HG03521 (cell line): ENCODE results near the gene DACH1.
"Not testable (repeated sequence)": the region's sequence is repeated elsewhere in the genome, so short reads cannot be mapped to it uniquely, and the experiment has no call there.

ENCODE experiments used
- ATAC-seq: cut with Tn5 transposase; IDR thresholded peaks from one replicate; pipeline ENCODE4 v1.9.1; 2021; ENCODE audit warnings: mild to moderate bottlenecking, moderate library complexity; ENCODE audit not compliant: unreplicated experiment

DACH1 gene

DNA sequence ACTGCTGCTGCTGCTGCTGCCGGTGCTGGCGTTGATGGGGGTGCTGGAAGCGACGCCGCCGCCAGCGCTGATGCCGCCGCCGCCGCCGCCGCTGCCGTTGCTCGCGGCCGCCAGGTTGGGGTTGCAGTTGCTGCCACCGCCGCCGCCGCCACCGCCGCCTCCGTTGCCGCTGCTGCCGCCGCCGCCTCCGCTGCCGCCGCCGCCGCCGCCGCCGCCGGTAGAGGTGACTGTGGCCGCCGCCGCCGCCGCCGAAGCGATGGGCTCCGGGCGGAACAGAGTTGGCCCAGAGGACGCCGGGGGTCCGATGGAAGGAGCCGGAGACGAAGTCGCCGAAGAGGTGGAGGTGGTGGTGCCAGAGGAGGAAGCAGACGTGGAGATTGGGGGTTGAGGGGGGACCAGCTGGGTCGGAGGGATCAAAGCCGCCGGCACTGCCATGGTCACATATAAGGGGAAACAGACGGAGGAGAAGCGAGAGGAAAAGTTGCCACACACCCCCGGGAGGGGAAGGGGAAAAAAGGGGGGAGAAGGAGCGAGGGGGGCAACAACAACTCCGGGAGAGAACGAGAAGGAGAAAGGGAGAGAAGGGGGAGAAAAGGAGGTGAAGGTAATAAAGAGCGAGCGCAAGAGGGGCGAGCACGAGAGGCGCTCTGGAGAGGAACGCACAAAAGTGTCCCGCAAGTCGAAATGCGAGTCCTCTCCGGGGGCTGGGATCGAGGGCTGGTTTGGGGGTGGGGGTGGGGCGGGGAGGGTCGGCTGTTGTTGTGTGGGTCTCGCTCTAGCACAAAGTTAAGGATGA, 471 bp downstream of the DACH1 start:
- peak; percentile 40 for ATAC-seq

DNA sequence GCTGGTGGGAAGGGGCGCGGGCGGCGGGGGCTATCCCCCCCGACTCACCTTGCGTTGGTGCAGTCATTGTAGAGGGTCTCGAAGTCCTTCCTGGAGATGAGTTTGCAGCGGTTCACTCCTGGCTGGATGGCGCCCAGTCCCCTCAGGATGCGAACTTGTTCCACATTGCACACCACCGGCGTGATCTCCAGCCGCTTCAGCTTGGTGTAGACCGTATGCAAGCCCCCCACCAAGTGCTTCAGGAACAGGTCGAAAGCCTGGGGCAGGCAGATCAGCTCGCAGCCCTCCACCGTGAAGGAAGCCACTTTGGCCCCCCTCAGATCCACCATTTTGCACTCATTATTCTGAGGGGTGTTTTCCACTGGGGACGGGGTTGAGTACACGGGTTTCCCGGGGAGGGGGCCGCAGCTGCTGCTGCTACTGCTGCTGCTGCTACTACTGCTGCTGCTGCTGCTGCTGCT, 1.1 kb downstream of the DACH1 start:
- no peak for ATAC-seq

DNA sequence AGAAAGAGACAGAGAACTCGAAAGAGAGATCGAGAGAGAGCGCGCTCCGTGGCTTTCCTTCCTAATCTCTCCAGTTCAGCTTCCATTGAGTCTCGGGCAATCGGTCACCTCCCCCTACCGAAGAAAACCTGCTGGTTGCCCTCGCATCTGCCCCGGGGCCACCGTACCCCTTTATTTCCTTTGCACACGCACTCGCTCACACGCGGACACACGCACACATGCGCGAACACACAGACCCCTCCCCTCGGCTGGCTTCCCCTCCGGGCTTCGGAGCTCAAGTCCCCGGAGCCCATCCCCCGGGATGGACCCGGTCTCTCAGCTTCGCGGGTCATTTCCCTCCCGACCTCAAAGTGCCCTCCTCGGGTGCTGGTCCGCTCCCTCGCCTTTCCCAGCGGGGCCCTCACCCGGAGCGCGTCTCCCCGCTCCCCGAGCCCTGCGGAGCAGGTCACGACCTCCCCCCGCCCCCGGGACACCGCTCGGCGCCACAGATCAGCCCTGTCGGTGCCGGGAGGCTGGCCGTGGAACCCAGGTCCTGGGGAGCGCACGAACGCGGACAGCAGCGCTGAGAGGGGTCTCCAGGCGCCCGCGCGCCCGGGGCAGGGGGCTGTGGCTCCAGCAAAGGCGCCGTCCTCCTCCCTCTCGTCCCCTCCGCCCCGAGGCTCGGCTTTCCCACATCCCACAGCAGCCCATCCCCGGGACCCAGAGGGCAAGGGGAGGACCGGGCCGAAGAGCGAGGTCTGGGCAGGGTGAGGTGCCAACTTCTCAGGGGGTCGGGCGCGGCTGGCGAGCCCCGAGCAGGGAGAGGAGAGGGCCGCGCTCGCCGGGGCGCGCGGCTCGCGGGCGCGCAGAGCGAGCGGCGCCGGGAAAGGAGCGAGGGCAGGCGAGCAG, 1.8 kb downstream of the DACH1 start:
- ATAC-seq: no peak

DNA sequence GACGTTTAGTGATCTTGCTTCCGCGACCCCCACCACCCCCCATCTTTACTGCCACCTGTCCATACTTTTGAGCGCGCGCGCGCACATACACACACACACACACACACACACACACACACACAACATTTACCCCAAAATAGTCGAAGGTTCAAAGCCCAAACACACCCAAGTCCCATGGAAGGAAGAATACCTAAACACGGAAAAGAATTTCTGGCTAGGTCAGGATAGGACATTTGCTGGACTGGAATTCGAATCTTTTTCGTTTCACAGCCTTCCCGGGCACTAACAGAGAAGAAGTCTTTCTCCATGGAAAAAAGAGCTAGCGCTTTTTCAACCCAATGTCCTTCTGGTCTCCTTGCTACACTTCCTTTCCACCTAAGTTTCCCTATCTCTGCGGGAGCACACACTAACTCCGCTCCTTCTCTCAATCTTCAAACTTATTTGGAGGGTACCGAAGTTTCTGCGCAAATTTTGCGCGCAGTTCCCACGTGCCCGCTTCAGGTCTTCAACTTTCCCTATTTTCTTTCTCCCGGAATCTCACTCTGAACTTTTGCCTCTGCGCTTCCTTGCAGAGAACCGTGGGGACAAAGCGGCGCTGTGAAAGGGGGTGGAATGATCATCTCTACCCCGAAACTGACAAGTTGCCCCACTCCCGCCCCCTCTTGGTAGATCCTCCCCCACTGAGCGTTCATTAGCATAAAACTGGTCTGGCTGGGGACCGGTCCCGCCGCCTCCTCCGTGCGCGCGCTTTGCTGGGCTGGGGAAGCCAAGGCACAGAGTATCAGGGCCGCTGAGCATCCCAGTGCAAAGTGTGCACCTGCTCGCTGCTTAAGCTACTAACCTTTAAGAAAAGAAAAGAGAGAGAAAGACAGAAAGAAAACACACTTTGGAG, 2.7 kb downstream of the DACH1 start:
- no peak for ATAC-seq

DNA sequence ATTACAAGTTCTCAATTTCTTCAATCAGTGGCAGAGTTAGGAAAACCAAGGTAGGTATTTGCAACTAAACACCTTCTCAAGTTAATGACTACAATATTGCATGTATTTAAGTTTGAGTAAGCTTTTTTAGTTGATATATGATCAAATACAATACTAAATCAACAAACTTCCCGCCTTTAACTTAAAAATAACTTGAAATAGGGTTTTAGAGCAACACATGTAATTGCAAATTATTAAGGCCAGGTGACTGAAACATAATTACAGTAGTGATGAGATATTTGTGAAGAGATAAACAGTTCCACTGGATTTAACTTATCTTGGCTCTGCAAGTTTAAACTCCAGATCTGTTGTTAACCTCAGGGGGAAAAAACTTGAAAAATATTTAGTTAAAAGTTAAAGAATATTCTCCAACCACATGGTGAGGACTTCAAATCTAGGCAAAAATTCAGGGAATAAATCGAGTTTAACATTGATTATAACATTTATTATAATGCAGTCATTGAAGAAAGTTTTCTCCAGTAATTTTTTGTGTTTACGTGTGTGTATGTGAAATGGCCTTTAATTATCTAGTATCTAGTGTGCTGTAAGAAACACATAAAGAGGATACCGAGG, 3.6 kb downstream of the DACH1 start:
- no peak for ATAC-seq

DNA sequence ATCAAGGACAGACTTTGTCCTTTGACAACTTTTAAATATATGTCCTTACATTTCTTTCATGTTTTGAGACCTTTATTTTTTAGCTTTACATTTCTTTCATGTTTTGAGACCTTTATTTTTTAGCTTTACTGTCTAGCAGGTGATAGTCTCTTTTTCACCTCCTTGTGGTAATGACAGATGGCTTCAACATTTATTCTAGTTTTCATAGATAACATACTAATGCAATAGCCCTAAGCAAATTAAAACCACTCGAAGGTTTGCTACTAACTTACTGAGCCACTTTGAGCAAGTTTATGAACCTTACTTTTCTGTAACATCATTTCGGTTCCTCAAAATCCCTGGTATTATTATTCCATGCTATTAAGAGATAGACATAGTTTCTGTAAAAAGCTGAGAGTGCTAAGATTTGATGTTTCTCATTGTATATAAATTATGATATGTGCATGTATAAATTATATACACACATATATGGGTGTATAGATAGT, 4.5 kb downstream of the DACH1 start:
- no peak for ATAC-seq

DNA sequence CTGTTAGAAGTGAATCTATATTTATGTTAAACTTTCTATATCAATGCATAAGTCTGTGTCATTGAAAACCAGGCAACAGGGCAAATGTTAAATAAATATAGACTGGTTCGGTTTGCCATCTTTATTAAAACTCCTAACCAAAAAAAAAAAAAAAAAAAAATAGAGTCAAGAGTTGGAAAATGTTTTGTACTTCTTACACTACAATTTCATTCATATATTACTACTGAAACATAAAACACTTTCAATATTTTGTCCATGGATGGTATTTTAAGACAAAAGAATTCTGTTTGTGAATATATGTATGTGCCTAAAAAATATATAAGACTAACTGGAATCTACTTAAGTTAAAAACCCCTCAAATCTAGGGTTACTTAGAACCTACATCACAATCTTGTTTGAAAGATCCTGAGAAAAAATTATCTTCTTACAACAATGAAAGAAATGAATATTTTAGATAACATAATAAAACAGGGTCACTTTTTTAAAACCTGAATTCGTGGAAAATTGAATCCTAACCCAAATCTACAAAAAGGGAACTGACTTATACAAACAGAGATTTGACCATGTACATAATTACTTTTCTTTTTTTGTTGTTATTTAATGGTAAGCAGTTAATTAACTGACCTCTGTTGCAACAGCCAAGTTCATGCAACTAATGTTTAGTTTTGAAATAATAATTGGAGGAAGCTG, 5.1 kb downstream of the DACH1 start:
- ATAC-seq: no peak

DNA sequence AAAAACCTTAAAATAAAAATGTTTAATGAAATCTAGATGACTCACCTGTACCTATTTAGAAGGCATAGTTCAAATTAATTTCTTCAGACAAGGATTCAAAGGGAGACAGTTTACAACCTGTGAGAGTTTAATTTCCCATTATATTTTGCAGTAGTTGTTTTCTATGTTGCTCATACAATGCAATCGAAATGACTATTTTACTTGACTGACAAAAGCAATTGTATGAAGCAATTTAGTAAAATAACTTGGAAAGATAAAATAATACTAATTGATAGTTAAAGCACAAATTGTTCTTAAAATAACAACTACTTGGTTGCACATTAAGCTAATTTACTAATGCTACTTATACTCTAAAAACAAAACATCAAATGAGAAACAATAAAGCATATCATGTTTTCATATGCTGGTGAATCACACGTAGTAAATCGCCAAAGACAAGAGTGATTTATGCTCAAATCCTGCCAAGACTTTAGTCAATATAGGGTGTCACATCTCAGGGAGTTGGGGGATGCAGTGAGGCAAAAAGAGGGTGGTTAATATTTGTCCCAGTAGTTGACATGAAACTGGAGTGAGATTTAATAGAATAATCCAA, 6.4 kb downstream of the DACH1 start:
- ATAC-seq: no peak

DNA sequence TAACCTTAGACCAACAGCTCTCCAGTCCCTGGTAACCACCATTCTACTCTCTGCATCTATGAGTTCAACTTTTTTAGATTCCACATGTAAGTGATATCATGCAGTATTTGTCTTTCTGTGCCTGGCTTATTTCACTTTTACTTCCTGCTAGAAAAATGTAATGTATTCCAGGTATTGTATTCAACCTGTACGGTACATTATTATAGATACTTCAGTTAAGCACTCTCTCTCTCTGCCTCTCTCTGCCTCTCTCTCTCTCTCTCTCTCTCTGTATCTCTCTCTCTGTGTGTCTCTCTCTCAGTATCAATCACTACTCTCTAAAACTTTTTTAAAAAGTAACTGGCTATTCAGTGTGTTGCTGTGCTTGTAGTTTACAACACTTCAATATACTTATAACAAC, 8.4 kb downstream of the DACH1 start:
- no peak for ATAC-seq

DNA sequence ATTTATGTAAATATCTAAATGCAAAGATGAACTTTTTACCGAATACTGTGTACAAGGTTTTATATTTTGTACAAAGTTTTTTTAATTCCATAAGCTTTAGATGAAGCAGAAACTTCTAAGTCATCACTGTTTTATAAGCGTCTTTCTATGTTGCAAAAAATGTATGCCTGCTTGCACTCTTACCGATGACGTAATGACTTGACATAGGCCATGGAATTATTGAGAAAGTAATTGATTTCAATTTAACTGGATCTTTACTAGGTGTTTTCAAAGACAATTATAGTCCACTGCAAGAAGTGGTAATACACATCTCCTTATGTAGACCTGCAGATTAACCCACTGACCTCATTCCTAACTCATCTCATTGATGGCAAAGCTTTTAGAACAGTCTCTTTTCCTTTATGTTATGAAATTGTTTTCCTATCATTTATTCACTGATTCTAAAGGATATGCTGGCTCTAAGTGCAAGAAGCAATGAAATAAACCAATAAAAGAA, 10.4 kb downstream of the DACH1 start:
- ATAC-seq: no peak

DNA sequence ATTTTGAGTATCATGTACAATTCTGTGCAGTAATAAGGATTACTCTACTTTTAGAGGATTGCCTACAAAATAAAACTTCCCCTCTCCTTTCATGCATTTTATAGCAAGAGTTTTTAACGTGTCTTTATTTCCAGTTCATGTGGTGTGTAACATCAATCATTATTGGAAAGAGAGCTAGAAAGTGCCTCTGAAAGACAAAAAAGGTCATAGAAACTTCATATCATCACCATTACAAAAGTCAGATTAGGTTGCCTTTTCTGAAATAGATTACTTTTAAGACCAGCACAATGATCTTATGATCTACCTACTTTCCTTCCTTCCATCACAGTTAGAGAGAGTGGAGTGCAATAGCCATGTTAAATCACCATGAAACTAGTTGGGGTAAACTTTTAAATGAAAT, 12.6 kb downstream of the DACH1 start:
- ATAC-seq: no peak

DNA sequence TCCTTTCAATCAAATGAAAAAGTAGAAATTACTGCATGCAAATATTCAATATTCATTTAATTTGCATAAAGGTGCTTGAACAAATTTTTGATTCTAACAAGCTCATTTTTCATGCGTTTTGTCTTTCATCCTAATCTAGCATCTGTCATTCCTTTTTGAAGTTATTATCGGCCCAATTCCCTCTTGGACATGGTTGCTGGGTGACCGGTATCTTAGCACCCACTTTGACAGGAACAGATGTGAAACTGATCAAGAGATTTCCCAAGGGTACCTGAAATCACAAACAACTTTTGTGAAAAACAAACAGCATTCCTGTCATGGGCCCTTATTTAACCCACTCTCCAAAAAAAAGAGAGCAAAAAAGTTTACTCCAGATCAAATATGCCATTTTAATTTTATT, 13.3 kb downstream of the DACH1 start:
- no peak for ATAC-seq

DNA sequence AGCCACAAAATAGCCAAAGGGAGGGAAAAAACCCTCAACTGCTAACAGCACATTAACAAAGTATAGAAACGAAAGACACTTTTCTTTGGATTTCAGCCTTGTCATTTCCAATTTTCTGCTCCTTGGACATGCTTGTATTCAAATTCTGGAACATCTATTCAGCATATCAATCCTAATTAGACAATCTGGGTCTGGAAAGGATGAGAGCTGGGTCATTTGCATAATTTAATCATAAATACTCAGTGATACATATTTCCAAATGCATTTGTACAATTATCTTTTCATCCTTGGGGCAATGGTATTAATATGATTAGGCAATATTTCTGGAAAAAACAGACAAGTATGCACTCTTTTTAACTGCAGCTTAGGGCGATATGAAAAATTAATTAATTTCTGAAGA, 14.3 kb downstream of the DACH1 start:
- no peak for ATAC-seq

DNA sequence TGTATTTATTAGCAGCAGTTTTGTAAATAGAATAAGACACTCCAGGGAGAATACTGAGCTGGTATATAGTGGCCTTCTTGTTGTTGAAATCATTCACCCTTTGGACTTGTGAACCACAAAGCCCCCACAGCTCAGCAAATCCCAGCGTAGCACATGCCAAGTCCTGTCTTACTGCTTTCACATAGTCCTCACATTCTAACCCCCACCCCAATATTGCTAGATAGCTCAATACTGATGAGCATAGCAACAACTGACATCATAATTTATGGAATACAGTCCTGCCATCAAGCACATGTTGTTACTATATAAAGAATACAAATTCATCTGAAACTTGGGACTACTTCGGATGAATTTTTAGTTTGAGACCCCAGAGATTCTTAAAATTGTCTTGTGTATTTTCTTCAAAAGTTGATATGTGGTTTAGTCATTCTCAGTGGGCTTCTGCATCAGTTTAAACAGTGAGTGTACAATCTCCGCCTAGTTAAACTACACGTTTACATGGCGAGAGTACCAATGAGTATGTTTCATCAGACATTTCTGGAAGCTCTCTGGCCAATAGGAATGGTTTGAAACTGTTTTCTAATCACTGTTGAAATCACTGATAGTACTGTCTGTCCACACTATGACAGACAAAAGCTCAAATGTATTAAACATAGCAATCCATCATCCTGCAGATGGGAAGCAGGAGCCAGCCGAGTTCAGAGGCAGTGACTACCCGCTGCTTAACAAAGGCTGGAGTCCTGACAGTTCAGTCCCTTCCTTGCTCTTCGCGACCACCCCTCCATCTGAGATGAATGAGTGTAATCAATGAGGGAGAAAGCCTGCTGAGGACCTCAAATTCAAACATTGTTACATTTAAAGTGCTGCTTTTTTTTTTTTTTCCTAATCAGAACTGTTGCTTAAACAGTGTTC, 15.2 kb downstream of the DACH1 start:
- ATAC-seq: no peak

DNA sequence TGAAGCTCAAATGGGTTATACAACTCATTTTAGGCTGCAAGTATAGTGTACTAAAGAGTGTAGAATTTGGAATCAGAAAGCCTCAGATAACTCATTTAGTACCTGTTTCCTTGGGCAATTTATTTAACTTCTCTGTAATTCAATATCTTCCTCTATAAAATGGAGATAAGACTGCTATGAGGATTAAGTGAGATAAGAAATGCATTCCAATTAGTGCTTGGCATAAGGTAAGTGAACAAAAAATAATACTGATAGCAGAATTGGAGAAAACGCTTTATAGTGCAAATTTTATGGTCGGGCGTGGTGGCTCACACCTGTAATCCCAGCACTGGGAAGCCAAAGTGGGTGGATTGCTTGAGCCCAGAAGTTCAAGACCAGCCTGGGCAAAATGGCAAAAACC, 25.0 kb downstream of the DACH1 start:
- ATAC-seq: no peak

DNA sequence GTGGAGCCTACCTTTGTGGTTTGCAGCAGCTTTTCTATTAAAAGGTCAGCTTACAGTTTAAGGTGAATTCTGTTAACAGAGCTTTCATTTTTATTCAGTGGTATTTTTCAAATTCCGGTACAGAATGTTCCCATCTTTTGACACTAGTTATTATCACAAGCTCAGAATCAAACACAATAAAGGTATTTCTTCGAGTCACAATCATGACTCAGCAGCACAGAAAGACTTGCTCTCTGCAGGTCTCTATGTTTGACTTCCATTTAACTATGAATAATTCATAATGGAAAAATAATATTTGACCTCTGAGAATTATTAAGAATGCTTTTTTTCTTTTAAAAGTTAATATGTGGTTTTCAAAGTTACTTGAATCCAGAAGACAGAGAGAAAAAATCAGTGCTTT, 28.2 kb downstream of the DACH1 start:
- ATAC-seq: no peak

DNA sequence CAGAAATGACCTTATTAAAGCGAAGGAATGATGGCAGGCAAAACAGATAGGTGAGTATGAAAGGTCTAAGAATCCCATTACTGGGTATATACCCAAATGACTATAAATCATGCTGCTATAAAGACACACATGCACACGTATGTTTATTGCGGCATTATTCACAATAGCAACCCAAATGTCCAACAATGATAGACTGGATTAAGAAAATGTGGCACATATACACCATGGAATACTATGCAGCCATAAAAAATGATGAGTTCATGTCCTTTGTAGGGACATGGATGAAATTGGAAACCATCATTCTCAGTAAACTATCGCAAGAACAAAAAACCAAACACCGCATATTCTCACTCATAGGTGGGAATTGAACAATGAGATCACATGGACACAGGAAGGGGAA, 29.4 kb downstream of the DACH1 start:
- ATAC-seq: not testable (repeated sequence)

DNA sequence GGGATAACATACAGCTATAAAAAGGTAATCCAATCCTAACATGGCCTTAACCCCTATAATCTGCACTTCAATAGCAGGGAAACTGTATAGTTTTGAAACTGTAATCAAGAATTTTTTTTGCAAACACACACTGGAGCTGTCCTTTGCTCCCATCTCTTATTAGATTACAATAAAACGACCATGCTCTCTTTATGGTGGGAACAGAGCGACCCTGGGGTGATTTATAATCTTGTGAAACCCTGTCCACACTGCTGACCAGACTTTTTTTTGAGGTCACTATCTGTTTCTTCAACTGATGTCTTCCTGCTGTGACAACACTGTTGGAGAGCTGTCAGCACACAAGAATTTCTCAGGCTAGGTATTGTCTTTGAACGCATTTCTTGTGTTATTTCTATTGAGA, 35.3 kb downstream of the DACH1 start:
- ATAC-seq: no peak
